ENCODE data around the gene UBA6. TPM values are rescaled to one million over a fixed set of nuclear protein-coding genes. Genes with fewer than 3 reads are reported as not detected.
"Not testable (repeated sequence)": the region's sequence is repeated elsewhere in the genome, so short reads cannot be mapped to it uniquely, and the experiment has no call there.

Gene UBA6
- total and polyA plus RNA-seq, 2 donors, result 13.8 to 53.5 TPM

GRCh38 chr4:67730511-67730910, 29.6 kb upstream of the UBA6 start:
- not testable (repeated sequence) for H3K4me3 ChIP-seq (ENCODE audit: low read length in 2 of 2); H3K27ac ChIP-seq (ENCODE audit: low read depth in 1 of 2, low read length in 1 of 2)
- WGBS, result 96% methylated on average over 3 of the region's 3 CpGs

GRCh38 chr4:67727124-67727850, 26.3 kb upstream of the UBA6 start:
- H3K4me3 ChIP-seq (ENCODE audit: low read length in 2 of 2), result no peak overlapping the region
- H3K27ac ChIP-seq (ENCODE audit: low read depth in 1 of 2, low read length in 1 of 2), result no peak overlapping the region
- peaks cover 2 to 3% of the 10 kb centered on the region in 2 donors for H3K36me3 ChIP-seq (ENCODE audit: control insufficient read depth in 2 of 2, insufficient read depth in 2 of 2, low read length in 1 of 2)
- H3K4me1 ChIP-seq (ENCODE audit: control insufficient read depth in 2 of 2, insufficient read depth in 2 of 2, low read length in 2 of 2), result no peaks in the 10 kb centered on the region
- WGBS, result 89% methylated on average over 4 of the region's 4 CpGs
- H3K9me3 ChIP-seq (ENCODE audit: control insufficient read depth in 2 of 2, insufficient read depth in 1 of 2, low read length in 1 of 2), result peaks cover 1 to 2% of the 10 kb centered on the region in 2 donors
- no peak for DNase-seq (ENCODE audit: low read depth in 6 of 9, low spot score in 9 of 9)
- H3K27me3 ChIP-seq (ENCODE audit: control insufficient read depth in 2 of 2, insufficient read depth in 1 of 2, low read length in 1 of 2), result no peaks in the 10 kb centered on the region

More at GRCh38 chr4:67730511-67730910, 29.6 kb upstream of the UBA6 start:
- not testable (repeated sequence) for H3K9me3 ChIP-seq (ENCODE audit: control insufficient read depth in 2 of 2, insufficient read depth in 1 of 2, low read length in 1 of 2); DNase-seq (ENCODE audit: low read depth in 6 of 9, low spot score in 9 of 9); H3K36me3 ChIP-seq (ENCODE audit: control insufficient read depth in 2 of 2, insufficient read depth in 2 of 2, low read length in 1 of 2); H3K4me1 ChIP-seq (ENCODE audit: control insufficient read depth in 2 of 2, insufficient read depth in 2 of 2, low read length in 2 of 2); H3K27me3 ChIP-seq (ENCODE audit: control insufficient read depth in 2 of 2, insufficient read depth in 1 of 2, low read length in 1 of 2)

DNA sequence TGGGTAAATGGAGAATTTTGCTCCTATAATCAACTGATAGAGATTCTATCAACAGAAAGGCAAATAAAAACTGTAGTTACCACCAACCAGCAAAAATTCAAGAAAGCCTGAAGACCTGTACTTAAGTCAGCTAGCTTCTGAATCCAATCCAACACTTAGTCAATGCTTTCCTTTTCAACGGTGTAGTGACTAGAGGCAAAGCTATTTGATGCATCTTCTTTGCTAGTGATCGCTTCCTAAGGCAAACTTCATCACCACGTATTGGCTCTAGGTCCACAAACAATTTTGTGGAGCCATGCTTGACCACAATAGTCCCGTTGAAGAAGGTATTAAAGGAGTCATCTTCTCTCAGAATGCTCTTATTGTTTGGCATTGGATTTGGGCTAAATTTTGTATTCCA, 25.0 kb upstream of the UBA6 start:
- Histone ChIP-seq H3K27ac (ENCODE audit: low read depth in 1 of 2, low read length in 1 of 2) (no peak overlapping the region), H3K36me3 (ENCODE audit: control insufficient read depth in 2 of 2, insufficient read depth in 2 of 2, low read length in 1 of 2) (peaks cover 0 to 3% of the 10 kb centered on the region in 2 donors), H3K27me3 (ENCODE audit: control insufficient read depth in 2 of 2, insufficient read depth in 1 of 2, low read length in 1 of 2) (no peaks in the 10 kb centered on the region), H3K9me3 (ENCODE audit: control insufficient read depth in 2 of 2, insufficient read depth in 1 of 2, low read length in 1 of 2) (peaks cover 1 to 2% of the 10 kb centered on the region in 2 donors), H3K4me3 (ENCODE audit: low read length in 2 of 2) (no peak overlapping the region), H3K4me1 (ENCODE audit: control insufficient read depth in 2 of 2, insufficient read depth in 2 of 2, low read length in 2 of 2) (no peaks in the 10 kb centered on the region)
- DNase-seq (ENCODE audit: low read depth in 6 of 9, low spot score in 9 of 9), result no peak
- 98% methylated on average over 4 of the region's 4 CpGs for WGBS

DNA sequence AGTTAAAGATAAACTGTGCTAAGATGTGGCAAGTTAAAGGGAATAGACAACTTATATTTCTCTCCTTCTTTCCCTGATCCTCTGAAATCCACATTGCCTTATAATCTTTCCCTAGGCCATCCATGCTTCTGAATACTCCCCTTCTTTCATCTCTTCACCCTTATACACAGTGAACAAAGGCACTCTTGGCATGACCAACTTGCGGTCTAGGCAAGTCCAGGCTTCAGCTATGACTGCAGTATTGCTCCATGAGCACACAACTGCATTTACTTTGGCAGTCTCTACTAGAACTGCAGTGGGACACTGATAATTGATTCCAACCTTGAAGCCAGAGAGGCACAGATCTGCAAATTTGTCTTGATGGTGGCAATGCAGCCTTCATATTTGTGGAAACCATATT, 24.2 kb upstream of the UBA6 start:
- peaks cover 1 to 2% of the 10 kb centered on the region in 2 donors for H3K9me3 ChIP-seq (ENCODE audit: control insufficient read depth in 2 of 2, insufficient read depth in 1 of 2, low read length in 1 of 2)
- H3K27me3 ChIP-seq (ENCODE audit: control insufficient read depth in 2 of 2, insufficient read depth in 1 of 2, low read length in 1 of 2), result no peaks in the 10 kb centered on the region
- WGBS, result 98% methylated on average over 1 of the region's 1 CpG
- no peaks in the 10 kb centered on the region for H3K4me1 ChIP-seq (ENCODE audit: control insufficient read depth in 2 of 2, insufficient read depth in 2 of 2, low read length in 2 of 2)
- no peak overlapping the region for H3K4me3 ChIP-seq (ENCODE audit: low read length in 2 of 2)
- no peak overlapping the region for H3K27ac ChIP-seq (ENCODE audit: low read depth in 1 of 2, low read length in 1 of 2)
- H3K36me3 ChIP-seq (ENCODE audit: control insufficient read depth in 2 of 2, insufficient read depth in 2 of 2, low read length in 1 of 2), result peaks cover 3 to 7% of the 10 kb centered on the region in 2 donors
- DNase-seq (ENCODE audit: low read depth in 6 of 9, low spot score in 9 of 9), result no peak

- 96% methylated on average over 10 of the region's 10 CpGs for WGBS
These were observed 23.0 kb upstream of the UBA6 start for GRCh38 chr4:67723949-67724348.

GRCh38 chr4:67723341-67723740, 22.4 kb upstream of the UBA6 start:
- Histone ChIP-seq H3K36me3 (ENCODE audit: control insufficient read depth in 2 of 2, insufficient read depth in 2 of 2, low read length in 1 of 2) (peaks cover 0 to 8% of the 10 kb centered on the region in 2 donors), H3K4me1 (ENCODE audit: control insufficient read depth in 2 of 2, insufficient read depth in 2 of 2, low read length in 2 of 2) (no peaks in the 10 kb centered on the region), H3K9me3 (ENCODE audit: control insufficient read depth in 2 of 2, insufficient read depth in 1 of 2, low read length in 1 of 2) (peaks cover 1 to 2% of the 10 kb centered on the region in 2 donors), H3K27ac (ENCODE audit: low read depth in 1 of 2, low read length in 1 of 2) (no peak overlapping the region), H3K27me3 (ENCODE audit: control insufficient read depth in 2 of 2, insufficient read depth in 1 of 2, low read length in 1 of 2) (no peaks in the 10 kb centered on the region), H3K4me3 (ENCODE audit: low read length in 2 of 2) (no peak overlapping the region)
- DNase-seq (ENCODE audit: low read depth in 6 of 9, low spot score in 9 of 9), result no peak
- WGBS, result 97% methylated on average over 5 of the region's 5 CpGs

More at GRCh38 chr4:67723949-67724348, 23.0 kb upstream of the UBA6 start:
- peaks cover 1 to 2% of the 10 kb centered on the region in 2 donors for H3K9me3 ChIP-seq (ENCODE audit: control insufficient read depth in 2 of 2, insufficient read depth in 1 of 2, low read length in 1 of 2)
- no peak overlapping the region for H3K4me3 ChIP-seq (ENCODE audit: low read length in 2 of 2)
- H3K27me3 ChIP-seq (ENCODE audit: control insufficient read depth in 2 of 2, insufficient read depth in 1 of 2, low read length in 1 of 2), result no peaks in the 10 kb centered on the region
- H3K36me3 ChIP-seq (ENCODE audit: control insufficient read depth in 2 of 2, insufficient read depth in 2 of 2, low read length in 1 of 2), result peaks cover 0 to 8% of the 10 kb centered on the region in 2 donors
- H3K27ac ChIP-seq (ENCODE audit: low read depth in 1 of 2, low read length in 1 of 2), result no peak overlapping the region
- DNase-seq (ENCODE audit: low read depth in 6 of 9, low spot score in 9 of 9), result no peak
- H3K4me1 ChIP-seq (ENCODE audit: control insufficient read depth in 2 of 2, insufficient read depth in 2 of 2, low read length in 2 of 2), result no peaks in the 10 kb centered on the region

DNA sequence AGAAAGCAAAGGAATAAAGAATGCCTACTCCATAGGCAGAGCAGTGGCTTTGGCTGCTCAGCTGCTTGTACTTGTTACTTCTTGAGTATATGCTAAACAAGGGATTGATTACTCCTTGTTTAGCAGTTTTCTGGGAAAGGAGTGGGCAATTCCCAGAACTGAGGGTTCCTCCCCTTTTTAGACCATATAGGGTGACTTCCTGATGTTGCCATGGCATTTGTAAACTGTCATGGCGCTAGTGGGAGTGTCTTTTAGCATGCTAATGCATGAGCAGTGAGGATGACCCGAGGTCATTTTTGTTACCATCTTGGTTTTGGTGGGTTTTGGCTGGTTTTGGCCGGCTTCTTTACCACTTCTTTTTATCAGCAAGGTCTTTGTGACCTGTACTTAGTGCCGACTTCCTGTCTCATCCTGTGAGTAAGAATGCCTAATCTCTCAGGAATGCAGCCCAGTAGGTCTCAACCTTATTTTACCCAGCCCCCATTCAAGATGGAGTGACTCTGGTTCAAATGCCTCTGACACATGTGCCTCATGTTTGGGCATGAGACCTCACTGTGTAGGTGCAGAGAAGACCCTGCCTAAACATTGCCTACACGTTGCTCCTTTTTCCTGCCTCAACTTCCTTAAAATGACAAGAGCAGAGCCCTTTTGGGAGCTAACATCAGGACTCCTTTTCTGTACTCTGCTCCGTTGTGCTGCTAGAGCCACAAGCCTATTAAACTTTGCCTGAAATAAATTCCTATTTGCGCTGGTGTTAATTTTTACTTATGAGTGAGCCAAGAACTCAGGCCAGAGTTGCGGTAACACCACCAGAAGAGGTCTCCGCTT, 21.0 kb upstream of the UBA6 start:
- no peak overlapping the region for H3K27ac ChIP-seq (ENCODE audit: low read depth in 1 of 2, low read length in 1 of 2)
- peaks cover 1 to 8% of the 10 kb centered on the region in 2 donors for H3K36me3 ChIP-seq (ENCODE audit: control insufficient read depth in 2 of 2, insufficient read depth in 2 of 2, low read length in 1 of 2)
- H3K4me3 ChIP-seq (ENCODE audit: low read length in 2 of 2), result no peak overlapping the region
- no peaks in the 10 kb centered on the region for H3K4me1 ChIP-seq (ENCODE audit: control insufficient read depth in 2 of 2, insufficient read depth in 2 of 2, low read length in 2 of 2)
- H3K27me3 ChIP-seq (ENCODE audit: control insufficient read depth in 2 of 2, insufficient read depth in 1 of 2, low read length in 1 of 2), result no peaks in the 10 kb centered on the region
- DNase-seq (ENCODE audit: low read depth in 6 of 9, low spot score in 9 of 9), result no peak
- peaks cover 0 to 1% of the 10 kb centered on the region in 2 donors for H3K9me3 ChIP-seq (ENCODE audit: control insufficient read depth in 2 of 2, insufficient read depth in 1 of 2, low read length in 1 of 2)
- WGBS, result 97% methylated on average over 9 of the region's 9 CpGs

DNA sequence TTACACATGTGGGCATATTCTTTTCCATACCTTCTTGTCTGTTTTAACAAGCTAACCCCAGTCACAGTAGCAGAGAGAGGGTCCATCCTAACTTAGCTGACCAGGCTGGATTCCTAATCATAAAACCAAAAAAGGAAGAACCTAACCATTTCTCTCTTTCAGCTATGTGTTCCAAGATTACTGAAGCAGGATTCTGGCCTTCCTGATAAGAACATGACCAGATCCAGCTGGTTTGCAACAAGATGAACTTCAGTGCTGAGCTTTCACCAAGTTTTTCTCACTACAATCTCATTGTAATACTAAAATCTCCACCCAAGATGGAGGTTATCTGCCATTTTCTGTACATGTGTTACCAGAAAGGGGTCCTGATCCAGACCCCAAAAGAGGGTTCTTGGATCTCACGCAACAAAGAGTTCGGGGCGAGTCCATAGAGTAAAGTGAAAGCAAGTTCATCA, 20.4 kb upstream of the UBA6 start:
- H3K27me3 ChIP-seq (ENCODE audit: control insufficient read depth in 2 of 2, insufficient read depth in 1 of 2, low read length in 1 of 2), result no peaks in the 10 kb centered on the region
- peaks cover 0 to 1% of the 10 kb centered on the region in 2 donors for H3K9me3 ChIP-seq (ENCODE audit: control insufficient read depth in 2 of 2, insufficient read depth in 1 of 2, low read length in 1 of 2)
- no peak overlapping the region for H3K4me3 ChIP-seq (ENCODE audit: low read length in 2 of 2)
- 95% methylated on average over 3 of the region's 3 CpGs for WGBS
- no peak for DNase-seq (ENCODE audit: low read depth in 6 of 9, low spot score in 9 of 9)
- H3K4me1 ChIP-seq (ENCODE audit: control insufficient read depth in 2 of 2, insufficient read depth in 2 of 2, low read length in 2 of 2), result no peaks in the 10 kb centered on the region
- peaks cover 5 to 8% of the 10 kb centered on the region in 2 donors for H3K36me3 ChIP-seq (ENCODE audit: control insufficient read depth in 2 of 2, insufficient read depth in 2 of 2, low read length in 1 of 2)
- no peak overlapping the region for H3K27ac ChIP-seq (ENCODE audit: low read depth in 1 of 2, low read length in 1 of 2)
